Activated CD8-positive, alpha-beta memory T cell treated with anti-CD3 and anti-CD28 coated beads, Interleukin-2, amount 50 U/mL, for 1 hour (primary cell): ENCODE measurements around the gene IQCE.

Experiments used
- DNase-seq: peaks from one replicate; pipeline ENCODE4 v3.0.0-alpha.2; 2020; ENCODE audit errors: extremely low read depth

The IQCE gene

GRCh38 chr7:2663121-2663886 is 104.5 kb downstream of the IQCE start:
- no peak for DNase-seq

GRCh38 chr7:2663960-2664359 is 105.2 kb downstream of the IQCE start:
- DNase-seq = no peak
